ENCODE data around the gene DPP9. TPM values are rescaled to one million over a fixed set of nuclear protein-coding genes. Genes with fewer than 3 reads are reported as not detected.

The DPP9 gene
- total and polyA plus RNA-seq, 2 donors: 13.4 to 37.9 TPM

GRCh38 chr19:4638317-4638716 is 85.3 kb downstream of the DPP9 start:
- Histone ChIP-seq H3K4me3 (ENCODE audit: low read length in 2 of 2) (no peak overlapping the region), H3K4me1 (ENCODE audit: control insufficient read depth in 2 of 2, insufficient read depth in 2 of 2, low read length in 2 of 2) (peaks cover 17 to 51% of the 10 kb centered on the region in 2 donors), H3K27me3 (ENCODE audit: control insufficient read depth in 2 of 2, insufficient read depth in 1 of 2, low read length in 1 of 2) (peaks cover 2 to 26% of the 10 kb centered on the region in 2 donors), H3K9me3 (ENCODE audit: control insufficient read depth in 2 of 2, insufficient read depth in 1 of 2, low read length in 1 of 2) (no peaks in the 10 kb centered on the region), H3K27ac (ENCODE audit: low read depth in 1 of 2, low read length in 1 of 2) (peak overlapping the region; percentile 49 to 91), H3K36me3 (ENCODE audit: control insufficient read depth in 2 of 2, insufficient read depth in 2 of 2, low read length in 1 of 2) (peaks cover 0 to 4% of the 10 kb centered on the region in 2 donors)
- WGBS: 91% methylated on average over 11 of the region's 11 CpGs
- DNase-seq (ENCODE audit: low read depth in 6 of 9, low spot score in 9 of 9): peak in 1 of 9 donors; percentile 15

- H3K4me1 ChIP-seq (ENCODE audit: control insufficient read depth in 2 of 2, insufficient read depth in 2 of 2, low read length in 2 of 2): peaks cover 17 to 51% of the 10 kb centered on the region in 2 donors
- H3K36me3 ChIP-seq (ENCODE audit: control insufficient read depth in 2 of 2, insufficient read depth in 2 of 2, low read length in 1 of 2): peaks cover 0 to 4% of the 10 kb centered on the region in 2 donors
- H3K27ac ChIP-seq (ENCODE audit: low read depth in 1 of 2, low read length in 1 of 2): no peak overlapping the region
- peaks cover 2 to 26% of the 10 kb centered on the region in 2 donors for H3K27me3 ChIP-seq (ENCODE audit: control insufficient read depth in 2 of 2, insufficient read depth in 1 of 2, low read length in 1 of 2)
- no peak overlapping the region for H3K4me3 ChIP-seq (ENCODE audit: low read length in 2 of 2)
- H3K9me3 ChIP-seq (ENCODE audit: control insufficient read depth in 2 of 2, insufficient read depth in 1 of 2, low read length in 1 of 2): no peaks in the 10 kb centered on the region
- 77% methylated on average over 8 of the region's 8 CpGs for WGBS
- DNase-seq (ENCODE audit: low read depth in 6 of 9, low spot score in 9 of 9): no peak
Observed at GRCh38 chr19:4636761-4637160, 86.9 kb downstream of the DPP9 start.

GRCh38 chr19:4636151-4636717 is 87.4 kb downstream of the DPP9 start:
- Histone ChIP-seq H3K4me3 (ENCODE audit: low read length in 2 of 2) (peak overlapping the region; percentile 48 to 60), H3K36me3 (ENCODE audit: control insufficient read depth in 2 of 2, insufficient read depth in 2 of 2, low read length in 1 of 2) (peaks cover 0 to 3% of the 10 kb centered on the region in 2 donors), H3K27me3 (ENCODE audit: control insufficient read depth in 2 of 2, insufficient read depth in 1 of 2, low read length in 1 of 2) (peaks cover 2 to 26% of the 10 kb centered on the region in 2 donors), H3K4me1 (ENCODE audit: control insufficient read depth in 2 of 2, insufficient read depth in 2 of 2, low read length in 2 of 2) (peaks cover 17 to 48% of the 10 kb centered on the region in 2 donors), H3K9me3 (ENCODE audit: control insufficient read depth in 2 of 2, insufficient read depth in 1 of 2, low read length in 1 of 2) (no peaks in the 10 kb centered on the region), H3K27ac (ENCODE audit: low read depth in 1 of 2, low read length in 1 of 2) (no peak overlapping the region)
- under 1% methylated on average over 43 of the region's 43 CpGs for WGBS
- DNase-seq (ENCODE audit: low read depth in 6 of 9, low spot score in 9 of 9): peak in 6 of 9 donors; percentile 40 to 78 (median 60)

- Histone ChIP-seq H3K9me3 (ENCODE audit: control insufficient read depth in 2 of 2, insufficient read depth in 1 of 2, low read length in 1 of 2) (no peaks in the 10 kb centered on the region), H3K4me1 (ENCODE audit: control insufficient read depth in 2 of 2, insufficient read depth in 2 of 2, low read length in 2 of 2) (peaks cover 17 to 43% of the 10 kb centered on the region in 2 donors), H3K27me3 (ENCODE audit: control insufficient read depth in 2 of 2, insufficient read depth in 1 of 2, low read length in 1 of 2) (peaks cover 2 to 26% of the 10 kb centered on the region in 2 donors), H3K36me3 (ENCODE audit: control insufficient read depth in 2 of 2, insufficient read depth in 2 of 2, low read length in 1 of 2) (no peaks in the 10 kb centered on the region), H3K4me3 (ENCODE audit: low read length in 2 of 2) (peak overlapping the region; percentile 48 to 60), H3K27ac (ENCODE audit: low read depth in 1 of 2, low read length in 1 of 2) (no peak overlapping the region)
- WGBS: 57% methylated on average over 13 of the region's 13 CpGs
- peak in 1 of 9 donors; percentile 16 for DNase-seq (ENCODE audit: low read depth in 6 of 9, low spot score in 9 of 9)
Observed at GRCh38 chr19:4635754-4636116, 87.9 kb downstream of the DPP9 start.

GRCh38 chr19:4633140-4633967 is 90.3 kb downstream of the DPP9 start:
- peaks cover 5 to 24% of the 10 kb centered on the region in 2 donors for H3K4me1 ChIP-seq (ENCODE audit: control insufficient read depth in 2 of 2, insufficient read depth in 2 of 2, low read length in 2 of 2)
- peaks cover 2 to 26% of the 10 kb centered on the region in 2 donors for H3K27me3 ChIP-seq (ENCODE audit: control insufficient read depth in 2 of 2, insufficient read depth in 1 of 2, low read length in 1 of 2)
- no peak overlapping the region for H3K4me3 ChIP-seq (ENCODE audit: low read length in 2 of 2)
- H3K9me3 ChIP-seq (ENCODE audit: control insufficient read depth in 2 of 2, insufficient read depth in 1 of 2, low read length in 1 of 2): no peaks in the 10 kb centered on the region
- 48% methylated on average over 14 of the region's 14 CpGs for WGBS
- peak in 2 of 9 donors; percentile 38 to 39 for DNase-seq (ENCODE audit: low read depth in 6 of 9, low spot score in 9 of 9)
- H3K36me3 ChIP-seq (ENCODE audit: control insufficient read depth in 2 of 2, insufficient read depth in 2 of 2, low read length in 1 of 2): no peaks in the 10 kb centered on the region
- H3K27ac ChIP-seq (ENCODE audit: low read depth in 1 of 2, low read length in 1 of 2): no peak overlapping the region

Other genes starting within 250 kb of the DPP9 start
- 0.19 TPM for gene PLIN4, start 205.4 kb downstream of the DPP9 start, total RNA-seq
- 2.3 TPM for gene PLIN4, start 205.4 kb downstream of the DPP9 start, polyA plus RNA-seq
- 1.2 TPM for gene PLIN5, start 188.6 kb downstream of the DPP9 start, total RNA-seq
- gene PLIN5, start 188.6 kb downstream of the DPP9 start, polyA plus RNA-seq: 12.3 TPM
- gene LRG1, start 183.8 kb downstream of the DPP9 start, total RNA-seq: 0.52 TPM
- gene LRG1, start 183.8 kb downstream of the DPP9 start, polyA plus RNA-seq: 2.1 TPM
- gene SEMA6B, start 164.2 kb downstream of the DPP9 start, total RNA-seq: 0.85 TPM
- gene SEMA6B, start 164.2 kb downstream of the DPP9 start, polyA plus RNA-seq: 4.7 TPM
- 5.1 TPM for gene TNFAIP8L1, start 84.3 kb downstream of the DPP9 start, total RNA-seq
- gene TNFAIP8L1, start 84.3 kb downstream of the DPP9 start, polyA plus RNA-seq: 6.9 TPM
- gene MYDGF, start 53.5 kb downstream of the DPP9 start, total RNA-seq: 41.9 TPM
- gene MYDGF, start 53.5 kb downstream of the DPP9 start, polyA plus RNA-seq: 53.5 TPM
- gene FEM1A, start 67.9 kb upstream of the DPP9 start, total RNA-seq: 9.1 TPM
- gene FEM1A, start 67.9 kb upstream of the DPP9 start, polyA plus RNA-seq: 5.5 TPM
- gene TICAM1, start 107.9 kb upstream of the DPP9 start, total RNA-seq: 0.66 TPM
- 4.7 TPM for gene TICAM1, start 107.9 kb upstream of the DPP9 start, polyA plus RNA-seq
- gene PLIN3, start 143.8 kb upstream of the DPP9 start, total RNA-seq: 31.0 TPM
- gene PLIN3, start 143.8 kb upstream of the DPP9 start, polyA plus RNA-seq: 45.8 TPM
- gene ARRDC5, start 179.1 kb upstream of the DPP9 start, total RNA-seq: 0.66 TPM
- gene ARRDC5, start 179.1 kb upstream of the DPP9 start, polyA plus RNA-seq: 3.0 TPM
- 71.7 TPM for gene UHRF1, start 185.7 kb upstream of the DPP9 start, total RNA-seq
- gene UHRF1, start 185.7 kb upstream of the DPP9 start, polyA plus RNA-seq: 4.3 TPM
- gene KDM4B, start 245.3 kb upstream of the DPP9 start, total RNA-seq: 8.6 TPM
- 24.6 TPM for gene KDM4B, start 245.3 kb upstream of the DPP9 start, polyA plus RNA-seq

Measured in thymus (tissue), 11 donors.